Activated CD4-positive, CD25-positive, alpha-beta regulatory T cell treated with anti-CD3 and anti-CD28 coated beads, Interleukin-2, amount 50 U/mL, for 16 hours (primary cell): ENCODE measurements around the gene RPL13A.
"Not testable (repeated sequence)": the region's sequence is repeated elsewhere in the genome, so short reads cannot be mapped to it uniquely, and the experiment has no call there.

Experiments used
- DNase-seq: peaks from one replicate; pipeline ENCODE4 v3.0.0-alpha.2; 2020; ENCODE audit warnings: low read depth, low spot score

RPL13A gene

GRCh38 chr19:49456326-49456725 lies 31.1 kb upstream of the RPL13A start:
- no peak for DNase-seq

DNA sequence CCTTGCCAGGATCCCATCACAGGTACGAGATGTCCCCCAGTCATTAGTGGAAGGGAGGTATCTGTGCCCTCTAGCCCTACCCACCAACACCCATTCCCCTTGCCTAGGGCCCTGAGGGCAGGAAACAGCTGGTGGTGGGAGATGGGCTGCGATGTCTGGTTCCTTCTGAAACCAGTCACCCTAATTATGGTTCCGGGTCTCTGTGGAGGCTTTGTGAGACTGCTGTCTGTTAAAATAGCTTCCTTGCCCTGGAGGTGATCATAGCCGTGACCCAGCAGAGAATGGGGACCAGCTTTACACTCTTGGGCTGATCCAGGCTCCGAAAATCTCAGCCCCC lies 28.9 kb upstream of the RPL13A start:
- DNase-seq: no peak

DNA sequence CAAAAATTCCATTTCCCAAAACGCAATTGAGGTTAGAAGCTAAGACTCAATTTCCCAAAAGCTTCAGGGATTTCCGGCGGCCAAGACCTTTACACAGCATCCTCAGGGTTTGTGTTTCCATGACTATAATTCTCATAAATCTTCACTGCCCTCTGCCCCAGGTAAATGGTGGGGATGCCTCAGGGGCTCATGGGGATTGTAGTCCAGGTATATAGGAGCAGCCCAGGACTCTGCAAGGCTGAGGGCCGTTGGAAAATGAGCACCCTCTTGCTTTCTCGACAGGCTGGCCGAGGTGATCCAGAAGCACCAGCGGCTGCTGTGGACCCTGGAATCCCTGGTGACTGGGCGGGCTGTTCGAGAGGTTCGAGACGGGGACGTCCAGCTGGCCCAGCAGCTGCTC lies 28.0 kb upstream of the RPL13A start:
- no peak for DNase-seq

GRCh38 chr19:49461130-49461529 lies 26.3 kb upstream of the RPL13A start:
- DNase-seq: not testable (repeated sequence)

DNA sequence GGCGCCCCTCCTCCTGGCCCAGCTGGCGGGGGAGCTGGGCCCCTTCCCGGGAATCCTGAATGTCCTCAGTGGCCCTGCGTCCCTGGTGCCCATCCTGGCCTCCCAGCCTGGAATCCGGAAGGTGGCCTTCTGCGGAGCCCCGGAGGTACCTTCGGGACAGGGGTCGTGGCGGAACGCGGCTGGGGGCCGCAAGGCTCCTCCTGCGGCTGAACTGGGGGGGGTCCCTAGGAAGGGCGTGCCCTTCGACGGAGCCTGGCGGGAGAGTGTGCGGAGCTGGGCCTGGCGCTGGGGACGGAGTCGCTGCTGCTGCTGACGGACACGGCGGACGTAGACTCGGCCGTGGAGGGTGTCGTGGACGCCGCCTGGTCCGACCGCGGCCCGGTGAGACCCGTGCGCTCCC lies 25.8 kb upstream of the RPL13A start:
- DNase-seq: no peak

DNA sequence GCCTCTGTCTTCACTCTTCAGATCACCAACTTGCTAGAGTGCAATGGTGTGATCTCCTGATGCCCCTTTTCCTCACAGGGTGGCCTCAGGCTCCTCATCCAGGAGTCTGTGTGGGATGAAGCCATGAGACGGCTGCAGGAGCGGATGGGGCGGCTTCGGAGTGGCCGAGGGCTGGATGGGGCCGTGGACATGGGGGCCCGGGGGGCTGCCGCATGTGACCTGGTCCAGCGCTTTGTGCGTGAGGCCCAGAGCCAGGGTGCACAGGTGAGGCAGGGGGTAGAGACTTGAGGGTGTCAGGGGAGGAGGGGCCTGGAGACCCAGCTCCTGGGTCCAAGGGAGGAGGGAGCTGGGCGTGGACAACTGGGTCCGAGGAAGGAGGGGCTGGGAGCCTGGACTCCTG lies 24.9 kb upstream of the RPL13A start:
- DNase-seq: no peak

DNA sequence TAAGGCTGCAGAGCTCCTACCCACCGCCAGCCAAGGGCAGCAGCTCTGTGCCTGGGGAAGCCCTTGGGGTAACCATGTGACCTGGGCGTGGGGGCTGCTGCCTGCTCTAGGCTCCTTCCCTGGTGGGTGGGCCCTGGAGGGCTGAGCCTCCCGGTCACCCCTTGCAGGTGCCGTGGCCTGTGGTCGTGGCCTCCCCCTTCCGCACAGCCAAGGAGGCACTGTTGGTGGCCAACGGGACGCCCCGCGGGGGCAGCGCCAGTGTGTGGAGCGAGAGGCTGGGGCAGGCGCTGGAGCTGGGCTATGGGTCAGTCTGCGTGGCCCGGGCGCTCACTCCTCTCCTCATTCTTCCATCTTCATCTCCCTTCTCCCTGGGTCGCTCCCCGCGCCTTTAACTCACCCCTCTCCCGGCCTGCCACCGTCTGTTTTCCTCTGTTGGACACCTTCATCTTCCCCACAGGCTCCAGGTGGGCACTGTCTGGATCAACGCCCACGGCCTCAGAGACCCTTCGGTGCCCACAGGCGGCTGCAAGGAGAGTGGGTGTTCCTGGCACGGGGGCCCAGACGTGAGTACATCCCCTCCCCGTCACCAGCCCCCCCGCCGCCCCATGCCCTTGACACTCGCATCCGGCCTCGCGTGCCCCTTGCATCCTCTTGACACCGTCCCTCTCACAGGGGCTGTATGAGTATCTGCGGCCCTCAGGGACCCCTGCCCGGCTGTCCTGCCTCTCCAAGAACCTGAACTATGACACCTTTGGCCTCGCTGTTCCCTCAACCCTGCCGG lies 23.3 kb upstream of the RPL13A start:
- DNase-seq: no peak

- no peak for DNase-seq
Measured at GRCh38 chr19:49465371-49465770, 22.0 kb upstream of the RPL13A start.

GRCh38 chr19:49468199-49468598 lies 19.2 kb upstream of the RPL13A start:
- DNase-seq: no peak

DNA sequence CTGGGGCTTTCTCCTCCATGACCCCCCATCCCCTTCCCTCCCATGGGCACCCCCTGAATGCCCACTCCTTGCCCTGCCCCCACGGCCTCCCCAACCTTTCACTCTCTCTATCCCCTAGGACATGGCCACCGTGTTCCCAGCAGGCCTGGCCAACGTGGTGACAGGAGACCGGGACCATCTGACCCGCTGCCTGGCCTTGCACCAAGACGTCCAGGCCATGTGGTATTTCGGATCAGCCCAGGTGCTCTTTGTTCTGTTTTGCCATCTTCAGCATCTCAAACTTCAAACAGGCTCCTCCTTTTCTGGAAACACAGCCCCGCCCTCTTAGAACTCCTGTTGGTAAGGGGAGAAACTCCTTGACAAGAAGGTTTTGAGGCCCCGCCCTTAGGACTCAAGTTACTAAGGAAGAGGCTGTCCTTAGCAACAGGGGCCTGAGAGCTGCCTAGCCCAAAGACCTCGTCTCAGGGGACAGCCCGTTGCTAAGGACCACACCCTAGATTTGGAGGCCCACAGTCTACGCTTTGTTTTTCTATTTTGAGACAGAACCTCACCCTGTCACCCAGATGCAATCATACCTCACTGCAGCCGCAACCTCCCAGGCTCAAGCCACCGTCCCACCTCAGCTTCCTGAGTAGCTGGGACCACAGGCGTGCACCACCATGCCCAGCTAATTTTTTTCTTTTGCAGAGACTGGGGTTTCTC lies 18.5 kb upstream of the RPL13A start:
- DNase-seq: peak; percentile 70

DNA sequence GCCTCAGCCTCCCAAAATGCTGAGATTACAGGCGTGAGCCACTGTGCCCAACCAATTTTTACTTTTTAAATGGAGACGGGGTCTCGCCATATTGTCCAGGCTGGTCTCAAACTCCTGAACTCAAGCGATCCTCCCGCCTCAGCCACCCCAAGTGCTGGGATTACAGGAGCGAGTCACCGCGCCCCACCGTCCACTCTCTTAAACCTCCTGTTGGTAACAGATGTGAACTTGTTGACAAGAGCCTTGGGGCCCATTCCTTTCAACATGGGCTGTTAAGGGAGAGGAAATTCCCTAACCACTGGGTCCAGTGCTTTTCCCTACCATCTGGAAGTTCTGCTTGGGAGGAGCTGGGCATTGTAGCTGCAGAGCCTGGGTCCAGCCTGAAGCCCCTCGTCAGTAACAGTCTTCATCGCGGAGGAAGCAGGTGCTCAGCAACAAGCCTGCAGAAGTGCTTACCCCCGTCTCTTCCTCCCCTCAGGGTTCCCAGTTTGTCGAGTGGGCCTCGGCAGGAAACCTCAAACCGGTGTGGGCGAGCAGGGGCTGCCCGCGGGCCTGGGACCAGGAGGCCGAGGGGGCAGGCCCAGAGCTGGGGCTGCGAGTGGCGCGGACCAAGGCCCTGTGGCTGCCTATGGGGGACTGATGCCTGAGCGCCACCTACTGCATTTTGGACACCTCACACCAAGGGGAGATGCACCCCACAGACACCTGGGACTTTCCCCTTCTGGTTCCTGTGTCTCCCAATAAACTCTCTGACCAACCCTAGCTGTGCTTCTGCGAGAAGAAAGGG lies 17.4 kb upstream of the RPL13A start:
- DNase-seq: no peak

DNA sequence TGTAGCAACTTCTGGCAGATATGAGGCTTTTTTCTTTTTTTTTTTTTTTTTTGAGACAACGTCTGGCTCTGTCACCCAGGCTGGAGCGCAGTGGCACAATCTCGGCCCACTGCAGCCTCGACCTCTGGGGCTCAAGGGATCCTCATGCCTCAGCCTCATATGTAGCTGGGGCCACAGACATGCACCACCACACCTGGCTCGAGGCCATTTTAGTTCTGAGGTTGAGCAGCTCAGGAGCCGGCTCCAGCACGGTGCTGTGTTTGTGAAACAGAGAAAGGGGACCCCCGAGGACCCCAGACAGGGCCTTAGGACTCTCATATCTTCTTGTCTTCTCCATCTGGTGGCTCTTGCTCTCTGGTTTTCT lies 16.8 kb upstream of the RPL13A start:
- no peak for DNase-seq

DNA sequence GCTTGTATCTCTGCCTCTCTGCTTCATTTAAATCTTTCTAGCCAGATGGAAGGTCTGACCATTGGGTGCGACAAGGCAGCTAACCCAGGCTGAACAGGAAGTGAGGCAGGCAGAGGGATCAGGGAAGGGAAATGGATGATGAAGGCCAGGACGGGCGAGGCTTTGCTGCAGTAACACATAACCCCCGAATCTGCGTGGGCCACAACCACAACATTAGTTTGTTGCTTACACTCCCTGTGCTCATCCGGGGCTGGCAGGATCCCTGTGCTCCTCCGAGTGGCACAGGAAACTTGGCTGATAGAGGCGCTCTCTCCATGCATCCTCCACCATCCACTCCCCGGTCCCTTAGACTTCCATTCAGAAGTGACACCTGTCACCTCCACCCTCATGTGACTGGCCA lies 14.5 kb upstream of the RPL13A start:
- DNase-seq: no peak

DNA sequence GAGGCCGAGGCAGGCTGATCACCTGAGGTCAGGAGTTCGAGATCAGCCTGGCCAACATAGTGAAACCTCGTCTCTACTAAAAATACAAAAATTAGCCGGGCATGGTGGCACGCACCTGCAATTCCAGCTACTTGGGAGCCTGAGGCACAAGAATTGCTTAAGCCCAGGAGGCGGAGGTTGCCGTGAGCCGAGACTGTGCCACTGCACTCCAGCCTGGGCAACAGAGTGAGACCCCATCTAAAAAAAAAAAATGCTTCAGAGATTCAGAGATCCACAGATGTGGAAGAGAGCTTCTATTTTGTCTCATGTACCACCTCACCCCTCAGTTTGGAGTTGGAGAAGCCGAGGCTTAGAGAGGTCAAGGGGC lies 13.9 kb upstream of the RPL13A start:
- not testable (repeated sequence) for DNase-seq

- peak; percentile 85 for DNase-seq
Measured at GRCh38 chr19:49473868-49474541, 13.4 kb upstream of the RPL13A start, which contains the start of gene FLT3LG. Gene FLT3LG, plus strand, starts transcription at chr19:49474215. Its CDS starts 425 bp downstream, at chr19:49474640.

DNA sequence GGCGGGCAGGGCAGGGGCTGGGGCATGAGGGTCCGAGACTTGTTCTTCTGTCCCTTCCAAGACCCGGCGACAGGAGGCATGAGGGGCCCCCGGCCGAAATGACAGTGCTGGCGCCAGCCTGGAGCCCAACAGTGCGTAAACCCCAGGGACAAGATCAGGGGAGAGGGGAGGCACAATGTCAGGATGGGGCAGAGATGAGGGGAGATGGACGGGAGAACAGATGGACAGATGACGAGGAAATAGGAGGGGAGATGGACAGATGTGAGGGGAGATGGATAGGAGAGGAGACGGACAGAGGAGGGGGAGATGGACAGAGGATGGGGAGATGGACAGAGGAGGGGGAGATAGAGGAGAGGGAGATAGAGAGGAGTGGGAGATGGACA lies 12.9 kb upstream of the RPL13A start:
- DNase-seq: no peak

DNA sequence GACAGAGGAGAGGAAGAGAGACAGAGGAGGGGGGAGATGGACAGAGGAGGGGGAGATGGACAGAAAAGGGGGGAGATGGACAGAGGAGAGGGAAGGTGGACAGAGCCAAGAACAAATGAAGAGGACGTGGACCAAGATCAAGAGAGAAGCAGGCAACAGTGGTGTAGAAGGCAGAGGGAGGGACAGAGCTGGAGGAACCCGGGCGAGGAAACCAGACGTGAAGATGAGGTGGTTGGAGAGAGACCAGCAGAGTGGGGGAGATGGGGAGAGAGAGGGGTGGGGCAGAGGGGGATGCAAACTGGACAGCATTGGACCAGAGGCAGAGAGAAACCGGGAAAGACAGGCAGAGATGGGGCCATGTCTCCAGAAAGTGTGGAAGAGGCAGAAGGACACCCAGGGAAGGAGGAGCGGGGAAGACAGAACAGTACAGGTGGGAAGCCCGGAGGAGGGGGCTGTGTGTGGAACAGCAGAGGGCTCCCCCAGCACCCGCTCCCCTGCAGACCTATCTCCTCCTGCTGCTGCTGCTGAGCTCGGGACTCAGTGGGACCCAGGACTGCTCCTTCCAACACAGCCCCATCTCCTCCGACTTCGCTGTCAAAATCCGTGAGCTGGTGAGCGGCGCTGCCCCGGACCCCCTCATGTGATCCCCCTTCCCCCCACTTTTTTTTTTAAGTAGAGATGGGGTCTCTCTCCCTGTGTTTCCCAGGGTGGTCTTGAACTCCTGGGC lies 12.1 kb upstream of the RPL13A start:
- DNase-seq: no peak

- no peak for DNase-seq
Measured at GRCh38 chr19:49475995-49476880, 11.2 kb upstream of the RPL13A start.

DNA sequence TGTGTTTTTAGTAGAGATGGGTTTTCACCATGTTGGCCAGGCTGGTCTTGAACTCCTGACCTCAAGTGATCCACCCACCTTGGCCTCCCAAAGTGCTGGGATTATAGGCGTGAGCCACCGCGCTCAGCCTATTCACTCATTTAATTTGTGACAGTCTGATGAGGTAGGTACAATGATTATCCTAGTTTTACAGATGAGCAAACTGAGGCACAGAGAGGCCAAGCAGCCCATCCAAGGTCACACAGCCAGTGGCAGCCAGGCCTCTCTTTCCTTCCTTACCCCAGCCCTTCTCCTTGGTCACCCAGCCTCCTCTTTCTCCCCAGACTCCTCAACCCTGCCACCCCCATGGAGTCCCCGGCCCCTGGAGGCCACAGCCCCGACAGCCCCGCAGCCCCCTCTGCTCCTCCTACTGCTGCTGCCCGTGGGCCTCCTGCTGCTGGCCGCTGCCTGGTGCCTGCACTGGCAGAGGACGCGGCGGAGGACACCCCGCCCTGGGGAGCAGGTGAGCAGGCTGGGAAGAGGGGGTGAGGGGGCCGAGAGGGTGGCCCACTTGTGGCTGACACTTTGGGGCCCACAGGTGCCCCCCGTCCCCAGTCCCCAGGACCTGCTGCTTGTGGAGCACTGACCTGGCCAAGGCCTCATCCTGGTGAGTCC lies 7.3 kb upstream of the RPL13A start:
- no peak for DNase-seq
